HT1080 (cell line): ENCODE data around the gene MYRIP. TPM values are rescaled to one million over a fixed set of nuclear protein-coding genes. Genes with fewer than 3 reads are reported as not detected.
"Not testable (repeated sequence)": the region's sequence is repeated elsewhere in the genome, so short reads cannot be mapped to it uniquely, and the experiment has no call there.

ENCODE experiments used
- DNase-seq: peaks from one replicate; pipeline ENCODE4 v3.0.0-alpha.2; 2015; ENCODE audit warnings: low read depth
- total RNA-seq: library from RNA; depleted of rRNA; stranded (reverse); fragments of >200 nt; shearing (Covaris generic); gene quantifications from 2 replicates; pipeline ENCODE4 v1.2.3, GENCODE V29; 2014

MYRIP gene
- total RNA-seq, 1 experiment from 2014 or later, result 0.48 TPM

- no peak for DNase-seq
Measured at GRCh38 chr3:39806820-39807219, 2.6 kb upstream of the MYRIP start.

GRCh38 chr3:39808467-39809180, 785 bp upstream of the MYRIP start:
- no peak for DNase-seq

- no peak for DNase-seq
Measured at GRCh38 chr3:39809995-39810595, 686 bp downstream of the MYRIP start.

GRCh38 chr3:39810647-39811161, 1.3 kb downstream of the MYRIP start:
- DNase-seq, result no peak

GRCh38 chr3:39811561-39811960, 2.2 kb downstream of the MYRIP start:
- no peak for DNase-seq

GRCh38 chr3:39812537-39812936, 3.1 kb downstream of the MYRIP start:
- no peak for DNase-seq

GRCh38 chr3:39814007-39814406, 4.6 kb downstream of the MYRIP start:
- DNase-seq, result peak; percentile 35

GRCh38 chr3:39819899-39820298, 10.5 kb downstream of the MYRIP start:
- no peak for DNase-seq

- not testable (repeated sequence) for DNase-seq
Measured at GRCh38 chr3:39833764-39834163, 24.4 kb downstream of the MYRIP start.

- DNase-seq, result no peak
Measured at GRCh38 chr3:39839484-39839883, 30.1 kb downstream of the MYRIP start.

GRCh38 chr3:39843440-39843839, 34.0 kb downstream of the MYRIP start:
- DNase-seq, result no peak

- no peak for DNase-seq
Measured at GRCh38 chr3:39848365-39848764, 39.0 kb downstream of the MYRIP start.

- no peak for DNase-seq
Measured at GRCh38 chr3:39849992-39850715, 40.7 kb downstream of the MYRIP start.

GRCh38 chr3:39850716-39851032, 41.3 kb downstream of the MYRIP start:
- DNase-seq, result no peak

- DNase-seq, result no peak
Measured at GRCh38 chr3:39855517-39855916, 46.1 kb downstream of the MYRIP start.

GRCh38 chr3:39869890-39870289, 60.5 kb downstream of the MYRIP start:
- no peak for DNase-seq

GRCh38 chr3:39870706-39871105, 61.3 kb downstream of the MYRIP start:
- DNase-seq, result peak; percentile 8

GRCh38 chr3:39879581-39879980, 70.2 kb downstream of the MYRIP start:
- DNase-seq, result no peak

- DNase-seq, result no peak
Measured at GRCh38 chr3:39882111-39882510, 72.7 kb downstream of the MYRIP start.

GRCh38 chr3:39892068-39892467, 82.7 kb downstream of the MYRIP start:
- DNase-seq, result no peak

- no peak for DNase-seq
Measured at GRCh38 chr3:39896184-39896583, 86.8 kb downstream of the MYRIP start.

- DNase-seq, result no peak
Measured at GRCh38 chr3:39900462-39901002, 91.1 kb downstream of the MYRIP start.
